CD4-positive, alpha-beta T cell treated with Interleukin-21 for 1 hour (primary cell): ENCODE data around the gene RASA1.
"Not testable (repeated sequence)": the region's sequence is repeated elsewhere in the genome, so short reads cannot be mapped to it uniquely, and the experiment has no call there.

ENCODE experiments used
- DNase-seq: peaks from one replicate; pipeline ENCODE4 v3.0.0-alpha.2; 2020

RASA1 gene

GRCh38 chr5:87287266-87287665, 19.6 kb downstream of the RASA1 start:
- DNase-seq = not testable (repeated sequence)

GRCh38 chr5:87298692-87299362, 31.1 kb downstream of the RASA1 start:
- DNase-seq = no peak

- DNase-seq = no peak
These were observed 32.5 kb downstream of the RASA1 start for GRCh38 chr5:87300176-87300575.

- no peak for DNase-seq
These were observed 33.1 kb downstream of the RASA1 start for GRCh38 chr5:87300744-87301143.

GRCh38 chr5:87302061-87302460, 34.4 kb downstream of the RASA1 start:
- DNase-seq = no peak

- DNase-seq = no peak
These were observed 35.6 kb downstream of the RASA1 start for GRCh38 chr5:87303324-87303723.

GRCh38 chr5:87306090-87306489, 38.4 kb downstream of the RASA1 start:
- DNase-seq = not testable (repeated sequence)

- DNase-seq = no peak
These were observed 40.2 kb downstream of the RASA1 start for GRCh38 chr5:87307796-87308423.

- no peak for DNase-seq
These were observed 44.0 kb downstream of the RASA1 start for GRCh38 chr5:87311405-87312279.

- no peak for DNase-seq
These were observed 45.5 kb downstream of the RASA1 start for GRCh38 chr5:87313216-87313615.

- DNase-seq = no peak
These were observed 51.8 kb downstream of the RASA1 start for GRCh38 chr5:87319469-87319868.

GRCh38 chr5:87321605-87322004, 53.9 kb downstream of the RASA1 start:
- no peak for DNase-seq

- no peak for DNase-seq
These were observed 54.7 kb downstream of the RASA1 start for GRCh38 chr5:87322381-87322780.

- DNase-seq = no peak
These were observed 60.3 kb downstream of the RASA1 start for GRCh38 chr5:87327998-87328397.

GRCh38 chr5:87329114-87329513, 61.4 kb downstream of the RASA1 start:
- no peak for DNase-seq

- DNase-seq = no peak
These were observed 72.3 kb downstream of the RASA1 start for GRCh38 chr5:87339986-87340385.

GRCh38 chr5:87340716-87341115, 73.0 kb downstream of the RASA1 start:
- DNase-seq = peak; percentile 56

GRCh38 chr5:87347272-87347671, 79.6 kb downstream of the RASA1 start:
- DNase-seq = no peak

GRCh38 chr5:87347841-87348240, 80.2 kb downstream of the RASA1 start:
- DNase-seq = no peak

GRCh38 chr5:87354496-87354895, 86.8 kb downstream of the RASA1 start:
- no peak for DNase-seq

- no peak for DNase-seq
These were observed 91.4 kb downstream of the RASA1 start for GRCh38 chr5:87359106-87359505.

GRCh38 chr5:87360132-87360531, 92.4 kb downstream of the RASA1 start:
- DNase-seq = no peak

- no peak for DNase-seq
These were observed 93.4 kb downstream of the RASA1 start for GRCh38 chr5:87361031-87361445.
